Fibroblast of lung (primary cell): ENCODE results near the gene LAMB3.

Experiments used
- EZH2 ChIP-seq: IDR thresholded peaks from 2 replicates; pipeline ENCODE4 v1.5.1; 2012; ENCODE audit warnings: low read length, control low read depth, mild to moderate bottlenecking; ENCODE audit errors: missing control alignments
- TF ChIP-seq, protein P1 (sequence below), 2 donors: IDR thresholded peaks in 1 of 2; conservative IDR thresholded peaks in 1 of 2; 1 replicate in 1 of 2; 2 replicates in 1 of 2; pipeline ENCODE4 v1.5.1; 2011 to 2012; ENCODE audit warnings: low read length in 2 of 2, control low read depth in 1 of 2, inconsistent platforms in 1 of 2, low read depth in 1 of 2, mild to moderate bottlenecking in 1 of 2

- TF ChIP-seq, protein P1, sequence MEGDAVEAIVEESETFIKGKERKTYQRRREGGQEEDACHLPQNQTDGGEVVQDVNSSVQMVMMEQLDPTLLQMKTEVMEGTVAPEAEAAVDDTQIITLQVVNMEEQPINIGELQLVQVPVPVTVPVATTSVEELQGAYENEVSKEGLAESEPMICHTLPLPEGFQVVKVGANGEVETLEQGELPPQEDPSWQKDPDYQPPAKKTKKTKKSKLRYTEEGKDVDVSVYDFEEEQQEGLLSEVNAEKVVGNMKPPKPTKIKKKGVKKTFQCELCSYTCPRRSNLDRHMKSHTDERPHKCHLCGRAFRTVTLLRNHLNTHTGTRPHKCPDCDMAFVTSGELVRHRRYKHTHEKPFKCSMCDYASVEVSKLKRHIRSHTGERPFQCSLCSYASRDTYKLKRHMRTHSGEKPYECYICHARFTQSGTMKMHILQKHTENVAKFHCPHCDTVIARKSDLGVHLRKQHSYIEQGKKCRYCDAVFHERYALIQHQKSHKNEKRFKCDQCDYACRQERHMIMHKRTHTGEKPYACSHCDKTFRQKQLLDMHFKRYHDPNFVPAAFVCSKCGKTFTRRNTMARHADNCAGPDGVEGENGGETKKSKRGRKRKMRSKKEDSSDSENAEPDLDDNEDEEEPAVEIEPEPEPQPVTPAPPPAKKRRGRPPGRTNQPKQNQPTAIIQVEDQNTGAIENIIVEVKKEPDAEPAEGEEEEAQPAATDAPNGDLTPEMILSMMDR (conservative IDR thresholded peaks at IDR 0.05 in 1 of 2, IDR thresholded peaks at IDR 0.05 in 1 of 2; ENCODE audit: low read depth in 1 of 2, low read length in 2 of 2), result no peak
- no peak for TF ChIP-seq EZH2
Observed at GRCh38 chr1:209609791-209610630, 42.2 kb downstream of the LAMB3 start.
